Immature natural killer cell (primary cell): ENCODE results near the gene RAPH1. TPM values are rescaled to one million over a fixed set of nuclear protein-coding genes. Genes with fewer than 3 reads are reported as not detected.
A peak's percentile ranks its signal among the peaks of the same experiment; 100 is the strongest.
"Not testable (repeated sequence)": the region's sequence is repeated elsewhere in the genome, so short reads cannot be mapped to it uniquely, and the experiment has no call there.

Experiments used
- DNase-seq, 3 donors: peaks; one replicate each; pipeline ENCODE4 v3.0.0; 2022; ENCODE audit warnings: mixed read lengths in 1 of 3
- H3K27ac Mint-ChIP-seq, 6 donors: one replicate each; pipeline ENCODE4 v1.8.0; 2020; ENCODE audit warnings: mixed read lengths in 6 of 6, mild to moderate bottlenecking in 5 of 6, inconsistent platforms in 4 of 6, moderate library complexity in 3 of 6
- H3K27me3 Mint-ChIP-seq, 3 donors: one replicate each; pipeline ENCODE4 v1.8.0; 2020 to 2021; ENCODE audit warnings: low read depth in 3 of 3, mild to moderate bottlenecking in 3 of 3, mixed read lengths in 3 of 3, moderate library complexity in 3 of 3, inconsistent platforms in 1 of 3
- H3K36me3 Mint-ChIP-seq, 3 donors: one replicate each; pipeline ENCODE4 v1.8.0; 2020; ENCODE audit warnings: mixed read lengths in 3 of 3, inconsistent platforms in 2 of 3, mild to moderate bottlenecking in 2 of 3
- H3K4me1 Mint-ChIP-seq, 2 donors: one replicate each; pipeline ENCODE4 v1.8.0; 2020; ENCODE audit warnings: inconsistent platforms in 2 of 2, mild to moderate bottlenecking in 2 of 2, mixed read lengths in 2 of 2, moderate library complexity in 1 of 2
- H3K4me3 Mint-ChIP-seq, 5 donors: one replicate each; pipeline ENCODE4 v1.8.0; 2020; ENCODE audit warnings: mild to moderate bottlenecking in 5 of 5, mixed read lengths in 5 of 5, inconsistent platforms in 3 of 5, moderate library complexity in 3 of 5
- H3K9me3 Mint-ChIP-seq, 6 donors: one replicate each; pipeline ENCODE4 v1.8.0; 2020; ENCODE audit warnings: mild to moderate bottlenecking in 6 of 6, mixed read lengths in 6 of 6, inconsistent platforms in 4 of 6, moderate library complexity in 3 of 6
- polyA plus RNA-seq, 3 donors: library from polyadenylated mRNA; unstranded; fragments of 300-500 nt; fragmentation: Illumina TruSeq; gene quantifications; one replicate each; pipeline ENCODE4 v1.2.3, GENCODE V29; 2021

The RAPH1 gene
- polyA plus RNA-seq, 3 donors from 2014 or later = not detected

GRCh38 chr2:203418271-203418670 is 116.8 kb downstream of the RAPH1 start:
- Mint-ChIP-seq H3K9me3 (peaks cover 0 to 9% (median 6%) of the 10 kb centered on the region in 6 donors), H3K4me1 (no peaks in the 10 kb centered on the region), H3K27me3 (peaks cover 0 to 4% (median 0%) of the 10 kb centered on the region in 3 donors), H3K27ac (no peak overlapping the region), H3K4me3 (no peak overlapping the region), H3K36me3 (peaks cover 44 to 48% (median 45%) of the 10 kb centered on the region in 3 donors)
- no peak for DNase-seq

DNA sequence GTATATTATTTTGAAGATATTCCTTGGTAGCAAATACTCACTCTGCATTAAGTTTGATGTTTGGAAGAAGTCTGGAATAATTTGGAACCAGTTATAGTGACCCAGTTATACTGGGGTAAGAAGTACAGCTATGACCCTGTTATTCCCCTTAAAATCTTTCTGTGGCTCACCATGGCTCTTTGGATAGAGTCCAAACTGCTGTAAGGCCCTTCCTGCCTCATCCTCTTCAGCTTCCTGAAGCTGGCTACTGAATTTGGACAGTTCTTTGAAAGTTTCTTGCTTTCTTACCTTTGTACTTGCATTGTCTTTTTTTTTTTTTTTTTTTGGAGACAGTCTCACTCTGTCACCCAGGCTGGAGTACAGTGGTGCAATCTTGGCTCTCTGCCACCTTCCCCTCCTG is 121.3 kb downstream of the RAPH1 start:
- DNase-seq = no peak
- peaks cover 30 to 54% (median 50%) of the 10 kb centered on the region in 3 donors for H3K36me3 Mint-ChIP-seq
- peaks cover 0 to 1% (median 0%) of the 10 kb centered on the region in 3 donors for H3K27me3 Mint-ChIP-seq
- peaks cover 0 to 9% (median 5%) of the 10 kb centered on the region in 6 donors for H3K9me3 Mint-ChIP-seq
- H3K4me3 Mint-ChIP-seq = no peak overlapping the region
- no peaks in the 10 kb centered on the region for H3K4me1 Mint-ChIP-seq
- no peak overlapping the region for H3K27ac Mint-ChIP-seq

GRCh38 chr2:203412546-203413331 is 122.4 kb downstream of the RAPH1 start:
- Mint-ChIP-seq H3K36me3 (peaks cover 22 to 43% (median 42%) of the 10 kb centered on the region in 3 donors), H3K4me3 (no peak overlapping the region), H3K27me3 (peaks cover 0 to 1% (median 0%) of the 10 kb centered on the region in 3 donors), H3K9me3 (peaks cover 0 to 2% (median 0%) of the 10 kb centered on the region in 6 donors), H3K4me1 (no peaks in the 10 kb centered on the region), H3K27ac (no peak overlapping the region)
- DNase-seq = no peak

- Mint-ChIP-seq H3K4me1 (no peaks in the 10 kb centered on the region), H3K4me3 (no peak overlapping the region), H3K27ac (no peak overlapping the region), H3K36me3 (peaks cover 14 to 33% (median 18%) of the 10 kb centered on the region in 3 donors), H3K27me3 (peaks cover 0 to 1% (median 0%) of the 10 kb centered on the region in 3 donors), H3K9me3 (no peaks in the 10 kb centered on the region)
- DNase-seq = no peak
These were observed 127.6 kb downstream of the RAPH1 start for GRCh38 chr2:203407496-203407895.

- Mint-ChIP-seq H3K9me3 (no peaks in the 10 kb centered on the region), H3K4me3 (no peak overlapping the region), H3K27me3 (peaks cover 0 to 1% (median 0%) of the 10 kb centered on the region in 3 donors), H3K4me1 (no peaks in the 10 kb centered on the region), H3K27ac (no peak overlapping the region), H3K36me3 (peaks cover 12 to 25% (median 18%) of the 10 kb centered on the region in 3 donors)
- no peak for DNase-seq
These were observed 130.1 kb downstream of the RAPH1 start for GRCh38 chr2:203404996-203405395.

DNA sequence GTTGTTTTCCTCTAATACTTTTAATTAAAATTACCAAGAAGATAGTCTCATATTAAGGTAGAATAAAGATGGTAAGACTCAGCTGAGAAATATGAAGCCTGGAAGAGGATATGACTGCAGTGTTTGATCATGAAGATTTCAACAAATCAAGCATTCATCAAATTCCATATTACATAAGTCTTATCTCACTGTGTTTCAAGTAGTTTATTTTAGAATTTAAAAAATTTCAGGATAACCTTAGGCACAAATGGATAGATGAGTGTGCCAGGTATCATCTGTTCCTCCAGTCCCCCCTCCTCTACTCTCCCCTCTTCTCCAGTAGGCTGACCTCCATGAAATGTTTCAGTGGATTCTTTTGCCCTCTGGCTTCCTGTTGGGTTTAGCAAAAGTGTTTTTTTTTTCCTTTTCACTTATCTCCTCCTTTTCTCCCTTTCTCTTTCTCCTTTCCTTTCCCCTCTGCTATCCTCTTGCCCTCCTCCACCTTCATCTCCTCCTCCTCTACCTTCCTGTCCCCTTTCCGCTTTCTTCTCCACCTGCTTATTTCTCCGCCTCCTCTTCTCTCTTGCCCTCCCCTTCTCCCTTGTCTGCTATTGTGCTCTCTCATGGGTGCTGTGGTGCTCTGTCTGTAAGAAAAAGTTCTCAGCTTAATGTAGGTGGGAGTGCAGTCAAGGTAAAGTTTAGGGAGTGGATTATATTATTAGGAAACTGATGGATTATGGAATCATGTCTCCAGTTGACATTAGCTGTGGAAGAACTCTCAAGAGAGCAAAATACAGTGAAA is 134.1 kb downstream of the RAPH1 start:
- Mint-ChIP-seq H3K9me3 (no peaks in the 10 kb centered on the region), H3K27ac (peak overlapping the region in 1 of 6 donors; percentile 6), H3K27me3 (peaks cover 0 to 1% (median 0%) of the 10 kb centered on the region in 3 donors), H3K36me3 (peaks cover 14 to 29% (median 19%) of the 10 kb centered on the region in 3 donors), H3K4me3 (no peak overlapping the region), H3K4me1 (no peaks in the 10 kb centered on the region)
- no peak for DNase-seq

DNA sequence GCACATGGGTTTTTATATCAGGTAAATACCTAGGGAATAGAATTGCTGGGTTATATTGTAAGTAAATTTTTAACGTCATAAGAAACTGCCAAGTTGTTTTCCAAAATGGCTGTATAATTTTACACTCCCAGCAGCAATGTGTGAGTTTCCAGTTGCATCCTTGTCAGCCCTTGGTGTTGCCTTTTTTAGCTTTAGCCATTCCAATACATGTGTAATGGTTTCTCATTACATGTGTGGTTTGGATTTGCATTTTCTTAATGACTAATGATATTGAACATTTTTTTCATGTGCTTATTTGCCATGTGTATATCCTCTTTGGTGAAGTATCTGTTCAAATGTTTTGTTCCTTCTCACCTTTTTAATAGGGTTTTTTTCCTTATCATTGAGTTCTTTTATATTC is 136.1 kb downstream of the RAPH1 start:
- no peaks in the 10 kb centered on the region for H3K4me1 Mint-ChIP-seq
- H3K27ac Mint-ChIP-seq = no peak overlapping the region
- no peak overlapping the region for H3K4me3 Mint-ChIP-seq
- H3K27me3 Mint-ChIP-seq = peaks cover 0 to 1% (median 0%) of the 10 kb centered on the region in 3 donors
- H3K9me3 Mint-ChIP-seq = no peaks in the 10 kb centered on the region
- H3K36me3 Mint-ChIP-seq = peaks cover 14 to 32% (median 19%) of the 10 kb centered on the region in 3 donors
- DNase-seq = no peak

- Mint-ChIP-seq H3K4me3 (no peak overlapping the region), H3K27me3 (peaks cover 0 to 2% (median 1%) of the 10 kb centered on the region in 3 donors), H3K36me3 (peaks cover 15 to 38% (median 20%) of the 10 kb centered on the region in 3 donors), H3K27ac (no peak overlapping the region), H3K4me1 (no peaks in the 10 kb centered on the region), H3K9me3 (no peaks in the 10 kb centered on the region)
- DNase-seq = no peak
These were observed 138.4 kb downstream of the RAPH1 start for GRCh38 chr2:203396667-203397066.

- Mint-ChIP-seq H3K4me3 (no peak overlapping the region), H3K36me3 (peaks cover 15 to 38% (median 20%) of the 10 kb centered on the region in 3 donors), H3K27ac (no peak overlapping the region), H3K27me3 (peaks cover 0 to 2% (median 1%) of the 10 kb centered on the region in 3 donors), H3K4me1 (no peaks in the 10 kb centered on the region), H3K9me3 (no peaks in the 10 kb centered on the region)
- no peak for DNase-seq
These were observed 139.2 kb downstream of the RAPH1 start for GRCh38 chr2:203395858-203396257.

DNA sequence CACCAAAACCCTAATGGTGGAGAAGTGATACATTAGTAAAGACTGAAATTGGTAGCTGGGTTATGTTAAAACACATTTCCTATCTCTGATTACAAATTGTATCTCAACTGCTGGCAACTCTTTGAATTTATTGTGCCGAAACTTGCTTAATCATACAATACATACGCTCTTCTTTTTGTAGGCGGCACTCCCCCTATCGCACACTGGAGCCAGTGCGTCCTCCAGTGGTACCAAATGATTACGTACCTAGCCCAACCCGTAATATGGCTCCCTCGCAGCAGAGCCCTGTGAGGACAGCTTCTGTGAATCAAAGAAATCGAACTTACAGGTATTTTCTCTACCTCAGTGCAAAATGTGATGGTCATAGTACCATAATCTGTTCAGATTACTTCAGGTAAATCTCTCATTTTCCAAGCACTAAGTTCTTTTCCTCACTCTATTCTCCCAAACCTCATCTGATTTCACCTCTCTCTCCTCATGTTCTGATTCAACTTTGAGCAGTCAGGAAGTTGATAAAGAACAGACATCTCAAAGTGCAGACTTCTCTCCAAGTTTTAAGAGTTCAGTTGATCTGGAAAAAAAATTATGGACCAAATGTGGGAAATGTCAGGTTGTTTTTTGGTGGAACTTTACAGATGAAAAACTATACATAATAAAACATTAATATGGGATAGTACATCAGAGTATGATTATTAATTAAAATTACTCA is 140.4 kb downstream of the RAPH1 start:
- Mint-ChIP-seq H3K4me3 (no peak overlapping the region), H3K36me3 (peaks cover 15 to 41% (median 20%) of the 10 kb centered on the region in 3 donors), H3K9me3 (no peaks in the 10 kb centered on the region), H3K27ac (no peak overlapping the region), H3K27me3 (peaks cover 0 to 2% (median 1%) of the 10 kb centered on the region in 3 donors), H3K4me1 (no peaks in the 10 kb centered on the region)
- no peak for DNase-seq

DNA sequence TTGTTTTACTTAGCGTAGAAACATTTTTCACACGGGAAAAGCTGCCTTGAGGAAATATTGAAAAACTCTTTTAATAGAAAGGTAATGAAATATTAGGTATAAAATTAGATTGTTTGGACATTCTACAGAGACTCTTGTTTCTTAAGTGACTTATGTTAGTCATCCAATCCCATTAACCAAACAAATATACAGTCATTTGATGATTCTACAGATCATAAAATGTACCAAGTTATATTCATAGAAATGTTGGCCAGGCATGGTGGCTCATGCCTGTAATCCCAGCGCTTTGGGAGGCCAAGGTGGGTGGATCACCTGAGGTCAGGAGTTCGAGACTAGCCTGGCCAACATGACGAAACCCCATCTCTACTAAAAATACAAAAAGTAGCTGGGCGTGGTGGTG is 146.9 kb downstream of the RAPH1 start:
- not testable (repeated sequence) for H3K4me3 Mint-ChIP-seq, DNase-seq, H3K27me3 Mint-ChIP-seq, H3K9me3 Mint-ChIP-seq, H3K4me1 Mint-ChIP-seq, H3K27ac Mint-ChIP-seq
- peaks cover 4 to 23% (median 9%) of the 10 kb centered on the region in 3 donors for H3K36me3 Mint-ChIP-seq

DNA sequence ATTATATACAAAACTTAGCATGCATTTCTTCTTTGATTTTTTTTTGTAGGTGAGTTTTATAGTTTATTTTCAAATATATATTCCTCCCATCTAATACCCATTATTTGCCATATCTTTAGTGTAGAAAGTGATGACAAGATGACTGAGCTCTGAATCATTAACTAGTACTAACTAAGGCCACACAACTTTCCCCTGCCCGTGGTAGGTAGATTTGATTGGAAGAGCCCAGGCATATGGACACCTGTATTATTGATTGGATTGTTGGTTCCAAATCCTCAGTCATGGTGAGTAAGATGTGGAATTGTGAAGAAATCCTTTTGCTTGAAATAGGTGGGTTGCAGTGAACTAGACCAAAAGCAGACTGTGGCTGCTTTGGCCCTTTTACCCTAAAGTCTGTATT is 152.1 kb downstream of the RAPH1 start:
- Mint-ChIP-seq H3K4me3 (no peak overlapping the region), H3K27ac (no peak overlapping the region), H3K4me1 (no peaks in the 10 kb centered on the region), H3K27me3 (no peaks in the 10 kb centered on the region), H3K36me3 (peaks cover 3 to 14% (median 4%) of the 10 kb centered on the region in 3 donors), H3K9me3 (no peaks in the 10 kb centered on the region)
- no peak for DNase-seq

DNA sequence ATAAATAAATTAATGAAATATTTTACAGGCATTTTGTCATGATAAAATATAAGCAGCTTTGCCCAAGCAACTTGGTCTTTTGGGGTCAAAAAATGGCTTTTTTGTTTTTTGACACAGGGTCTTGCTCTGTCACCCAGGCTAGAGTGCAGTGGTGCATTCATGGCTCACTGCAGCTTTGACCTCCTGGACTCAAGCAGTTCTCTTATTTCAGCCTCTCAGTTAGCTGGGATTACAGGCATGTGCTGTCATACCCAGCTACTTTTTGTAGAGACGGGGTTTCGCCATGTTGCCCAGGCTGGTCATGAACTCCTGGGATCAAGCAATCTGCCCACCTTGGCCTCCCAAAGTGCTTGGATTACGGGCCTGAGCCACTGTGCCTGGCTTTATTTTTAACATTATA is 155.9 kb downstream of the RAPH1 start:
- Mint-ChIP-seq H3K4me3 (no peak overlapping the region), H3K4me1 (no peaks in the 10 kb centered on the region), H3K27ac (no peak overlapping the region), H3K9me3 (no peaks in the 10 kb centered on the region), H3K27me3 (no peaks in the 10 kb centered on the region), H3K36me3 (peaks cover 3 to 10% (median 4%) of the 10 kb centered on the region in 3 donors)
- DNase-seq = no peak
